Gastroesophageal sphincter (tissue), 4 donors: Measurements from ENCODE around the gene ZBED4. TPM values are rescaled to one million over a fixed set of nuclear protein-coding genes. Genes with fewer than 3 reads are reported as not detected.

Experiments
- ATAC-seq: fragments of 150-250 bp; one replicate; pipeline ENCODE4 v1.9.1; 2016; ENCODE audit warnings: mild to moderate bottlenecking, moderate library complexity
- H3K27ac ChIP-seq, 4 donors: fragments of 200-600 bp; sonication (generic) in 3 of 4; 1 replicate in 3 of 4; 2 replicates in 1 of 4; pipeline ENCODE4 v1.5.1; 2016 to 2019
- H3K27me3 ChIP-seq: fragments of 200-600 bp; sonication (generic); one replicate; pipeline ENCODE4 v1.5.1; 2019
- H3K36me3 ChIP-seq, 2 donors: fragments of 200-600 bp; sonication (generic); one replicate each; pipeline ENCODE4 v1.5.1; 2019; ENCODE audit warnings: control low read depth in 1 of 2
- H3K4me1 ChIP-seq, 3 donors: fragments of 200-600 bp; sonication (generic); 1 replicate in 2 of 3; 2 replicates in 1 of 3; pipeline ENCODE4 v1.5.1; 2016 to 2019; ENCODE audit warnings: control low read depth in 2 of 3
- H3K4me3 ChIP-seq, 2 donors: fragments of 200-600 bp; sonication (generic); one replicate each; pipeline ENCODE4 v1.5.1; 2019; ENCODE audit warnings: mild to moderate bottlenecking in 1 of 2, moderate library complexity in 1 of 2
- H3K9me3 ChIP-seq, 3 donors: fragments of 200-600 bp; sonication (generic); one replicate each; pipeline ENCODE4 v1.5.1; 2017 to 2019; ENCODE audit warnings: control low read depth in 2 of 3
- CTCF ChIP-seq, 4 experiments: fragments of 200-600 bp in 2 of 4; fragments of 450-650 bp in 2 of 4; sonication (generic) in 1 of 4; IDR thresholded peaks; one replicate each; pipeline ENCODE4 v1.5.1; 2017 to 2019; ENCODE audit warnings: antibody characterized with exemption in 4 of 4, mild to moderate bottlenecking in 2 of 4, moderate library complexity in 2 of 4
- EP300 ChIP-seq: sonication (generic); formaldehyde crosslinking; IDR thresholded peaks from one replicate; pipeline ENCODE4 v1.6.1; 2017; ENCODE audit warnings: antibody characterized with exemption, mild to moderate bottlenecking
- POLR2A ChIP-seq, 2 donors: fragments of 450-650 bp; IDR thresholded peaks; one replicate each; pipeline ENCODE4 v1.6.1; 2017; ENCODE audit warnings: antibody characterized with exemption in 2 of 2, mild to moderate bottlenecking in 2 of 2, moderate library complexity in 1 of 2
- POLR2AphosphoS5 ChIP-seq: sonication (generic); formaldehyde crosslinking; IDR thresholded peaks from one replicate; pipeline ENCODE4 v1.6.1; 2017; ENCODE audit warnings: antibody characterized with exemption
- whole genome bisulfite sequencing, 2 donors: methylation state at CpG; one replicate each; pipeline ENCODE4 v1.1.5; 2018; ENCODE audit warnings: low coverage in 1 of 2; 5-methylcytosine and 5-hydroxymethylcytosine counted together
- total RNA-seq, 4 donors: library from RNA; depleted of rRNA; stranded (reverse); fragments of >200 nt; gene quantifications; one replicate each; pipeline ENCODE4 v1.1.0, GENCODE V29; 2016

ZBED4 gene
- total RNA-seq, 4 donors from 2014 or later: 6.9 to 12.3 (median 7.1) TPM

GRCh38 chr22:49884075-49884474 is 30.4 kb downstream of the ZBED4 start:
- ATAC-seq: no peak
- no peaks in the 10 kb centered on the region for H3K27me3 ChIP-seq
- TF ChIP-seq POLR2AphosphoS5 (no peak), POLR2A (IDR thresholded peaks at IDR 0.05) (no peak), CTCF (IDR thresholded peaks at IDR 0.05) (no peak), EP300 (no peak)
- peaks cover 0 to 54% of the 10 kb centered on the region in 2 donors for H3K36me3 ChIP-seq
- H3K4me3 ChIP-seq: no peak overlapping the region
- no peak overlapping the region for H3K27ac ChIP-seq
- no peaks in the 10 kb centered on the region for H3K4me1 ChIP-seq
- no peaks in the 10 kb centered on the region for H3K9me3 ChIP-seq
- 91 to 97% methylated on average over 13 to 15 of the region's 20 CpGs for WGBS, 2 donors

GRCh38 chr22:49884503-49885260 is 31.0 kb downstream of the ZBED4 start:
- 70 to 100% methylated on average over 2 to 4 of the region's 31 CpGs for WGBS, 2 donors
- Histone ChIP-seq H3K9me3 (no peaks in the 10 kb centered on the region), H3K36me3 (peaks cover 0 to 60% of the 10 kb centered on the region in 2 donors), H3K4me1 (no peaks in the 10 kb centered on the region), H3K27me3 (no peaks in the 10 kb centered on the region), H3K27ac (no peak overlapping the region), H3K4me3 (no peak overlapping the region)
- TF ChIP-seq POLR2AphosphoS5 (no peak), CTCF (IDR thresholded peaks at IDR 0.05) (no peak), EP300 (no peak), POLR2A (IDR thresholded peaks at IDR 0.05) (no peak)
- no peak for ATAC-seq

DNA sequence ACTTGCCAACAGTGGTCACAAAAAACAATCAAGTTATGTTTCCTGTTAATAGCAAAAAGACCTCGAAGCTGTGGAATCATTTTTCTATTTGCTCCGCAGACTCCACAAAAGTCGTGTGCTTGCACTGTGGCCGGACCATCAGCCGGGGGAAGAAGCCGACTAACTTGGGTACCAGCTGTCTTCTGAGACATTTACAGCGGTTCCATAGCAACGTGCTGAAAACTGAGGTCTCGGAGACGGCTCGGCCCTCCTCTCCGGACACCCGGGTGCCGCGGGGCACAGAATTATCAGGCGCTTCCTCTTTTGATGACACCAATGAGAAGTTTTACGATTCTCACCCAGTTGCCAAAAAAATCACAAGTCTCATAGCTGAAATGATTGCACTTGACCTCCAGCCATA is 31.6 kb downstream of the ZBED4 start:
- Histone ChIP-seq H3K4me3 (no peak overlapping the region), H3K27ac (no peak overlapping the region), H3K4me1 (no peaks in the 10 kb centered on the region), H3K36me3 (peaks cover 0 to 62% of the 10 kb centered on the region in 2 donors), H3K9me3 (no peaks in the 10 kb centered on the region), H3K27me3 (no peaks in the 10 kb centered on the region)
- no peak for ATAC-seq
- WGBS, 2 donors: 88 to 94% methylated on average over 3 to 4 of the region's 17 CpGs
- TF ChIP-seq POLR2AphosphoS5 (no peak), POLR2A (IDR thresholded peaks at IDR 0.05) (no peak), EP300 (no peak), CTCF (IDR thresholded peaks at IDR 0.05) (no peak)

GRCh38 chr22:49885881-49886280 is 32.2 kb downstream of the ZBED4 start:
- TF ChIP-seq CTCF (IDR thresholded peaks at IDR 0.05): no peak
- TF ChIP-seq EP300: no peak
- H3K27me3 ChIP-seq: no peaks in the 10 kb centered on the region
- no peak for ATAC-seq

GRCh38 chr22:49886346-49887063 is 32.9 kb downstream of the ZBED4 start:
- WGBS, 2 donors: 88 to 93% methylated on average over 5 to 10 of the region's 41 CpGs

More at GRCh38 chr22:49885881-49886280, 32.2 kb downstream of the ZBED4 start:
- H3K4me3 ChIP-seq: no peak overlapping the region
- no peaks in the 10 kb centered on the region for H3K9me3 ChIP-seq
- no peak overlapping the region for H3K27ac ChIP-seq
- WGBS, 2 donors: 97 to 100% methylated on average over 6 to 10 of the region's 35 CpGs
- H3K36me3 ChIP-seq: peaks cover 0 to 62% of the 10 kb centered on the region in 2 donors
- H3K4me1 ChIP-seq: no peaks in the 10 kb centered on the region

More at GRCh38 chr22:49886346-49887063, 32.9 kb downstream of the ZBED4 start:
- TF ChIP-seq POLR2A (IDR thresholded peaks at IDR 0.05) (no peak), POLR2AphosphoS5 (no peak), CTCF (IDR thresholded peaks at IDR 0.05) (no peak)
- Histone ChIP-seq H3K36me3 (peaks cover 0 to 62% of the 10 kb centered on the region in 2 donors), H3K9me3 (no peaks in the 10 kb centered on the region), H3K4me3 (no peak overlapping the region), H3K27me3 (no peaks in the 10 kb centered on the region), H3K27ac (no peak overlapping the region), H3K4me1 (no peaks in the 10 kb centered on the region)
- ATAC-seq: no peak
